WTC11 (cell line): ENCODE measurements around the gene GOLT1A.

Source experiments
- ATF3 ChIP-seq: sonication (generic); formaldehyde crosslinking; conservative IDR thresholded peaks from 2 replicates; pipeline ENCODE4 v1.8.1; 2022; ENCODE audit warnings: mild to moderate bottlenecking, missing genetic modification reagents
- CREB1 ChIP-seq: sonication (generic); formaldehyde crosslinking; IDR thresholded peaks from 2 replicates; pipeline ENCODE4 v1.8.0; 2023; ENCODE audit warnings: mild to moderate bottlenecking, missing genetic modification reagents
- CREM ChIP-seq: sonication (generic); formaldehyde crosslinking; IDR thresholded peaks from 2 replicates; pipeline ENCODE4 v1.8.1; 2022; ENCODE audit warnings: mild to moderate bottlenecking, missing genetic modification reagents, moderate library complexity
- CTCF ChIP-seq: fragments of 200-600 bp; IDR thresholded peaks from 2 replicates; pipeline ENCODE4 v1.8.0; 2022; ENCODE audit warnings: antibody characterized with exemption
- NR3C1 ChIP-seq: sonication (generic); formaldehyde crosslinking; conservative IDR thresholded peaks from 2 replicates; pipeline ENCODE4 v1.8.1; 2023; ENCODE audit warnings: low read depth, mild to moderate bottlenecking, missing genetic modification reagents

DNA sequence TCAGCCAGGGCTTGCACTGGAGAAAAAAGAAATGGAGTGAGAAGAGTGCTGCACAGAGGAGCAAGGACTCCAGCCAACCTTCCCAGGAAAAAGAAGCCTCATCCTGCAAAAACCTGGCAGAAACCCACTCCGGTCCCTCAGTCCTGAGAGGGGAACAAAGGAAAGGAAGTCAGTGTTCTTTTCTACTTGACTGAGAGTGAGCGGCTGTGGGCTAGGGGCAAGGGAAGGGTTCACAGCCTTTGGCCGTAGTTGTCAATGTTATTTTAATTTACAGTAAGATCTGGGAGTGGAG, 8.9 kb upstream of the GOLT1A start:
- no peak for TF ChIP-seq CTCF
- TF ChIP-seq NR3C1 (CRISPR knock-in tag): no peak
- TF ChIP-seq CREM (CRISPR knock-in tag): no peak
- TF ChIP-seq ATF3: no peak
- TF ChIP-seq CREB1: no peak
